HG02943 (cell line): ENCODE measurements around the gene TLE2.
"Not testable (repeated sequence)": the region's sequence is repeated elsewhere in the genome, so short reads cannot be mapped to it uniquely, and the experiment has no call there.

ENCODE experiments used
- ATAC-seq: cut with Tn5 transposase; IDR thresholded peaks from one replicate; pipeline ENCODE4 v1.9.1; 2021; ENCODE audit warnings: mild to moderate bottlenecking, low read depth, moderate library complexity; ENCODE audit not compliant: unreplicated experiment

Gene TLE2

GRCh38 chr19:3015126-3016057 is 13.7 kb downstream of the TLE2 start:
- no peak for ATAC-seq

GRCh38 chr19:3014135-3014534 is 14.9 kb downstream of the TLE2 start:
- ATAC-seq: no peak

GRCh38 chr19:3013263-3013725 is 15.8 kb downstream of the TLE2 start:
- ATAC-seq: no peak

- ATAC-seq: no peak
Measured at GRCh38 chr19:3012621-3013262, 16.3 kb downstream of the TLE2 start.

GRCh38 chr19:3012059-3012458 is 17.0 kb downstream of the TLE2 start:
- ATAC-seq: not testable (repeated sequence)

- no peak for ATAC-seq
Measured at GRCh38 chr19:3010871-3011270, 18.2 kb downstream of the TLE2 start.

- ATAC-seq: no peak
Measured at GRCh38 chr19:3008994-3009393, 20.1 kb downstream of the TLE2 start.

GRCh38 chr19:3007975-3008374 is 21.1 kb downstream of the TLE2 start:
- no peak for ATAC-seq

- no peak for ATAC-seq
Measured at GRCh38 chr19:3006075-3006767, 22.9 kb downstream of the TLE2 start.

- no peak for ATAC-seq
Measured at GRCh38 chr19:3005345-3005744, 23.7 kb downstream of the TLE2 start.

- ATAC-seq: no peak
Measured at GRCh38 chr19:3004522-3004921, 24.6 kb downstream of the TLE2 start.

- ATAC-seq: no peak
Measured at GRCh38 chr19:3003046-3003445, 26.0 kb downstream of the TLE2 start.

- ATAC-seq: no peak
Measured at GRCh38 chr19:3001235-3001800, 27.8 kb downstream of the TLE2 start.

- no peak for ATAC-seq
Measured at GRCh38 chr19:2998642-2999041, 30.4 kb downstream of the TLE2 start.

GRCh38 chr19:2997720-2998119 is 31.4 kb downstream of the TLE2 start:
- ATAC-seq: no peak

- no peak for ATAC-seq
Measured at GRCh38 chr19:2994588-2995131, 34.4 kb downstream of the TLE2 start.

- no peak for ATAC-seq
Measured at GRCh38 chr19:2993579-2993978, 35.5 kb downstream of the TLE2 start.

GRCh38 chr19:2992958-2993357 is 36.1 kb downstream of the TLE2 start:
- no peak for ATAC-seq

- ATAC-seq: not testable (repeated sequence)
Measured at GRCh38 chr19:2992333-2992732, 36.7 kb downstream of the TLE2 start.

- ATAC-seq: no peak
Measured at GRCh38 chr19:2989236-2989946, 39.7 kb downstream of the TLE2 start.
